Stimulated activated naive CD4-positive, alpha-beta T cell treated with Interleukin-2 at 50 U/mL for 16 hours (primary cell): Measurements from ENCODE around the gene ANKS1A.
"Not testable (repeated sequence)": the region's sequence is repeated elsewhere in the genome, so short reads cannot be mapped to it uniquely, and the experiment has no call there.

Experiments
- DNase-seq: peaks from one replicate; lab custom pipeline; 2025; lab: John Stamatoyannopoulos, UW

ANKS1A gene, protein sequence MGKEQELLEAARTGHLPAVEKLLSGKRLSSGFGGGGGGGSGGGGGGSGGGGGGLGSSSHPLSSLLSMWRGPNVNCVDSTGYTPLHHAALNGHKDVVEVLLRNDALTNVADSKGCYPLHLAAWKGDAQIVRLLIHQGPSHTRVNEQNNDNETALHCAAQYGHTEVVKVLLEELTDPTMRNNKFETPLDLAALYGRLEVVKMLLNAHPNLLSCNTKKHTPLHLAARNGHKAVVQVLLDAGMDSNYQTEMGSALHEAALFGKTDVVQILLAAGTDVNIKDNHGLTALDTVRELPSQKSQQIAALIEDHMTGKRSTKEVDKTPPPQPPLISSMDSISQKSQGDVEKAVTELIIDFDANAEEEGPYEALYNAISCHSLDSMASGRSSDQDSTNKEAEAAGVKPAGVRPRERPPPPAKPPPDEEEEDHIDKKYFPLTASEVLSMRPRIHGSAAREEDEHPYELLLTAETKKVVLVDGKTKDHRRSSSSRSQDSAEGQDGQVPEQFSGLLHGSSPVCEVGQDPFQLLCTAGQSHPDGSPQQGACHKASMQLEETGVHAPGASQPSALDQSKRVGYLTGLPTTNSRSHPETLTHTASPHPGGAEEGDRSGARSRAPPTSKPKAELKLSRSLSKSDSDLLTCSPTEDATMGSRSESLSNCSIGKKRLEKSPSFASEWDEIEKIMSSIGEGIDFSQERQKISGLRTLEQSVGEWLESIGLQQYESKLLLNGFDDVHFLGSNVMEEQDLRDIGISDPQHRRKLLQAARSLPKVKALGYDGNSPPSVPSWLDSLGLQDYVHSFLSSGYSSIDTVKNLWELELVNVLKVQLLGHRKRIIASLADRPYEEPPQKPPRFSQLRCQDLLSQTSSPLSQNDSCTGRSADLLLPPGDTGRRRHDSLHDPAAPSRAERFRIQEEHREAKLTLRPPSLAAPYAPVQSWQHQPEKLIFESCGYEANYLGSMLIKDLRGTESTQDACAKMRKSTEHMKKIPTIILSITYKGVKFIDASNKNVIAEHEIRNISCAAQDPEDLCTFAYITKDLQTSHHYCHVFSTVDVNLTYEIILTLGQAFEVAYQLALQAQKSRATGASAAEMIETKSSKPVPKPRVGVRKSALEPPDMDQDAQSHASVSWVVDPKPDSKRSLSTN

DNA sequence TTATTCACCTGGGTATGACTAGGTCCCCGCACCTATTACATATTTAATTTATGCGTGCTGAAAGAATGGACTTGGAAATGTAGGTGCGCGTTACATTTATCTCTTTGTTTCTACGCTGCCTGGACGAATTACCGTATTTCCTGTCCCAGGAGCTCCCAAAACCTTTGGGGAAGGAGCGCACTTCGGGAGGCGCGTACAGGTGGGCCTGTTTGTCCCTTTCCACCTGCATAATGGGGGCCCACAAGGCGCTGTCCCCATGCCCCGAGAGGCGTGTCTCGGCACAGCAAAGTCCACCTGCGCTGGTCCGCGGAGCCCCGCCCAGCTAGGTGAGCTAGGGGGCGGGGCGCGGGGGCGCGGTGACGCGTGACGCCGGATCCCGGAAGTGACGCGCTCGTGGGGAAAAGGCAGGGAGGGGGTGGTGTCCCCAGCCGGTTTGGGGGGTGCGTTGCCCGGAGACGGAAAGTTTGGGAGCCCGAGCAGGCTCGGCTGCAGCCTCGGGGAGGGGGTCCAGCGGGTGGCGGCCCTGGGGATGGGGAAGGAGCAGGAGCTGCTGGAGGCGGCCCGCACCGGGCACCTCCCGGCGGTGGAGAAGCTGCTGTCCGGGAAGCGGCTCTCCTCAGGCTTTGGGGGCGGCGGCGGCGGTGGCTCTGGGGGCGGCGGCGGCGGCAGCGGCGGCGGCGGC is at the start of gene ANKS1A:
TSS of gene ANKS1A (plus strand) at position 382 of the 682 bp plus-strand sequence. CDS start at position 530, 148 bp downstream.
- peak; percentile 83 for DNase-seq

- no peak for DNase-seq
These were observed 49.2 kb upstream of the ANKS1A start for GRCh38 chr6:34839666-34840352.

DNA sequence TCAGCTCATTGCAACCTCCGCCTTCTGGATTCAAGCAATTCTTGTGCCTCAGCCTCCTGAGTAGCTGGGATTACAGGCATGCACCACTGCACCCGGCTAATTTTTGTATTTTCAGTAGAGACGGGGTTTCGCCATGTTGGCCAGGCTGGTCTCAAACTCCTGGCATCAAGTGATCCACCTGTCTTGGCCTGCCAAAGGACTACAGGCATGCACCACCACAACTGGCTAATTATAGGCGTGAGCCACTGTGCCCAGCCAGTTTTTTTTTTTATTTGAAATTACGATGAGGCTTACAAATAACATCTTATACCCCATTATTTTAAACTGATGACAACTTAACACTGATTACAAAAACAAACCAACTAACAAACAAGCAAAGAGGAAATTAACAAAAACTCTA is 40.0 kb upstream of the ANKS1A start:
- DNase-seq: not testable (repeated sequence)

- DNase-seq: no peak
These were observed 37.7 kb upstream of the ANKS1A start for GRCh38 chr6:34851361-34851760.

GRCh38 chr6:34852406-34853085 is 36.5 kb upstream of the ANKS1A start:
- DNase-seq: no peak

GRCh38 chr6:34855463-34855862 is 33.6 kb upstream of the ANKS1A start:
- DNase-seq: no peak

- no peak for DNase-seq
These were observed 30.4 kb upstream of the ANKS1A start for GRCh38 chr6:34858681-34859080.

GRCh38 chr6:34859951-34860350 is 29.1 kb upstream of the ANKS1A start:
- DNase-seq: no peak

GRCh38 chr6:34860776-34861175 is 28.3 kb upstream of the ANKS1A start:
- DNase-seq: no peak

GRCh38 chr6:34864007-34864406 is 25.0 kb upstream of the ANKS1A start:
- no peak for DNase-seq

DNA sequence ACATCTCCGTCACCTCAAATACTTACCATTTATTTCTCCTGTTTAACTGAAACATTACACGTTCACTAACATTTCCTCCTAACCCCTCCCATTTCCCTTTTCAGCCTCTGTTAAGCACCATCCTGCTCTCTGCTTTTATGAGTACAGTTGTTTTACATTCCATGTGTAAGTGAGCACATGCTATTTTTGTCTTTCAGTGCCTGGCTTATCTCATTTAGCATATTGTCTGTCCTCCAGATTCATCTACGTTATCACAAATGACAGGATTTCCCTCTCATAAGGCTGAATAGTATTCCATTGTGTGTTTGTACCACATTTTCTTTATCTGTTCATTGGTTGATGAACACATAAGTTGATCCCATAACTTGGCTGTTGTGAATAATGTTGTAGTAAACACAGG is 23.9 kb upstream of the ANKS1A start:
- DNase-seq: no peak

GRCh38 chr6:34866509-34866908 is 22.5 kb upstream of the ANKS1A start:
- DNase-seq: no peak

DNA sequence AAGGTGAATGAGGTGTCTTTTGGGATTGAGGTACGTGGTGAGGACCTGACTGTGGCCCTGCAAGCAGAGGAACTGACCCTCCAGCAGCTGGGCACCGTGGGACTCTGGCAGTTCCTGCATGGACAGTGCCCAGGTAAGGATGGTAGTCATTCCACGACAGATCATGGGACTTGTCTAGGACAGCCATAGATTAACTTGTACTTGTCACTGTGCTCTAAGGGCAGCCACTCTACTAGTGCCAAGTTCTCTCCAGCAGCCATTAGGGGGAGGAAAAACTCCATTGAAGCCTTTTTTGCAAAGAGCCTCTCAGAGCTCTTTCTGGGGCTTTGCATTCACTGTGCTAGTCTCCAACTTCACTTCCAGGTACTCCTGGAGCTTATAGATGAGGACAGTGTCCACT is 21.6 kb upstream of the ANKS1A start:
- DNase-seq: no peak

GRCh38 chr6:34871853-34872252 is 17.2 kb upstream of the ANKS1A start:
- DNase-seq: no peak

- DNase-seq: no peak
These were observed 16.7 kb upstream of the ANKS1A start for GRCh38 chr6:34872332-34872731.

DNA sequence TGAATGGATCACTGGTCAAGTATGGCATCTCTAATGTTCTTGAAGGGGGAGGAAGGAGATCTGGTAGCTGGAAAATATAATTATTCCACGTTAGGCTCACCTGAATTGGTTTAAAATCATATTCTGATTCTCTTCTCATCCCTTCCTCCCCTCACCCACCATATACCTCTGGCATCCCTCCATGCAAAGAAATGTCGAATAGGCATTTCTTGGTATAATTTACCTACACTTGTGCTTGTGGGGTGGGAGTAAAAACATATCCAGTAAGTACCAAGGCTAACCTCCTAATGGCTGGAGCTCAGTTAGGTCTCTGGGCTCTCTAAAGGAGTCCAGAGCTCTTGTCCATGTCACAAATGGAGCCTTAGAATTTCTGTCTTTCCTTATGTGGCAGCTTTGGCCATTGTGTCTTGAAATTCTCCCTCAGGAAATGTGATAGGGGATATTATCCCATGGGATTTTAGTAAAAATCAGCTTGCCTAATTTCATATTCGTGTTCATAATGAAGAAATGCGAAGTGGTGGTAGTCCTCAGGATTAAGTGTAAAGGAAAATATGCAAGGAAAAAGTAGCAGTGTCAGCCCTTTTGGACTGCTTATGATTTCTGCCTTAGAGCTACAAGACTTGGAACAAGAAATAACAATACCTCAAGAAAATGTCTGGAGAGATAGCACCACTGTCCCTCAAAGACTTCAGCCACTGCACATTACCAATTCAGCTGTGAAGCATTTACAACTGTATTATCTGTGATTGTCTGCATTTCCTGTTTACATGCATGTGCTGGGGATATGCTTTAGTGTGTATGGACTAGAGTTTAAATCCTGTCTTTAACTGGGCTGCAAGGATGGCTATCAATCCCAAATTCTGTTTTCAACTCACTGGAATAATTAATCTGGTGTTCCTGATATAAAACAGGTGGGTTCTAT is 13.5 kb upstream of the ANKS1A start:
- DNase-seq: no peak

GRCh38 chr6:34876472-34876871 is 12.6 kb upstream of the ANKS1A start:
- no peak for DNase-seq

DNA sequence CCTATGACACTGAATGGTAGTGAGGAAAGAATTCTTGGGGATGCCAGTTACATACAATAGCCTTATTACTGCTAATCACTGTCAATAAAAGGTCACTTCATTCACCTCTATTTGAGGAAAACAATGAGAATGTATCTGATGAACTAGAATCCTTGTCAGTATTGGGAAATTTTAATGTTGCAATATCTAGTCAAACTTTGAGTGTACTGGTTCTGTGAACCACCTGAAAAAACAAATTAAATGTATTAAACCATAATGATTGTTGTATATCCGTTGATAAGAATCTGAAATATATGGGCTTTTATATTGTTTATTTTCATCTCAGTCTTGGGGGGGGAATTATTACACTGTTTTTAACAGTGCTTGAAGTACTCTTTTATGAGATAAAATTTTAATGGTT is 11.8 kb upstream of the ANKS1A start:
- no peak for DNase-seq

- no peak for DNase-seq
These were observed 11.1 kb upstream of the ANKS1A start for GRCh38 chr6:34877869-34878485.
